GM23338 (cell line): ENCODE data around the gene TMEM25. TPM values are rescaled to one million over a fixed set of nuclear protein-coding genes. Genes with fewer than 3 reads are reported as not detected.

ENCODE experiments used
- ATAC-seq: fragments of 200-7000 bp; cut with Tn5 transposase; 3 replicates; pipeline ENCODE4 v1.9.1; 2020
- DNase-seq: peaks from one replicate; pipeline ENCODE4 v3.0.0-alpha.2; 2015; ENCODE audit warnings: low spot score
- H2AFZ ChIP-seq: fragments of 200-600 bp; sonication (generic); 2 replicates; pipeline ENCODE4 v1.8.0; 2016; ENCODE audit warnings: antibody characterized with exemption, mild to moderate bottlenecking, moderate library complexity
- H3F3A ChIP-seq: fragments of 200-600 bp; sonication (generic); replicated peaks from 2 replicates; pipeline ENCODE4 v1.8.0; 2017; ENCODE audit warnings: antibody characterized with exemption, mixed run types, low read depth
- H3K27ac ChIP-seq: fragments of 200-600 bp; sonication (generic); 2 replicates; pipeline ENCODE4 v1.6.1; 2016; ENCODE audit warnings: low read depth
- H3K27me3 ChIP-seq: fragments of 200-600 bp; sonication (generic); 2 replicates; pipeline ENCODE4 v1.8.0; 2016; ENCODE audit warnings: mild to moderate bottlenecking, mixed run types, moderate library complexity; ENCODE audit not compliant: insufficient read depth
- H3K36me3 ChIP-seq: fragments of 200-600 bp; sonication (generic); 2 replicates; pipeline ENCODE4 v1.8.0; 2016; ENCODE audit warnings: mild to moderate bottlenecking; ENCODE audit not compliant: insufficient read depth
- H3K4me1 ChIP-seq: fragments of 200-600 bp; sonication (generic); 2 replicates; pipeline ENCODE4 v1.8.0; 2016; ENCODE audit warnings: mild to moderate bottlenecking, moderate library complexity; ENCODE audit not compliant: insufficient read depth
- H3K4me2 ChIP-seq: fragments of 200-600 bp; sonication (generic); 2 replicates; pipeline ENCODE4 v1.7.1; 2017; ENCODE audit warnings: mixed run types
- H3K4me3 ChIP-seq: fragments of 200-600 bp; sonication (generic); 2 replicates; pipeline ENCODE4 v1.6.1; 2016; ENCODE audit warnings: mixed run types
- H3K79me2 ChIP-seq: fragments of 200-600 bp; sonication (generic); replicated peaks from 2 replicates; pipeline ENCODE4 v1.8.0; 2017; ENCODE audit warnings: mild to moderate bottlenecking; ENCODE audit not compliant: insufficient read depth
- H3K9me2 ChIP-seq: fragments of 200-600 bp; sonication (generic); 2 replicates; pipeline ENCODE4 v1.8.0; 2017; ENCODE audit not compliant: insufficient read depth
- H4K20me1 ChIP-seq: fragments of 200-600 bp; sonication (generic); replicated peaks from 2 replicates; pipeline ENCODE4 v1.8.0; 2017; ENCODE audit warnings: mild to moderate bottlenecking; ENCODE audit not compliant: insufficient read depth
- H3K27ac Mint-ChIP-seq: 2 replicates; pipeline ENCODE4 v1.8.0; 2020; ENCODE audit warnings: inconsistent platforms, mild to moderate bottlenecking, moderate library complexity, mixed read lengths
- H3K27me3 Mint-ChIP-seq: 3 replicates; pipeline ENCODE4 v1.8.0; 2022; ENCODE audit warnings: low read depth, mild to moderate bottlenecking, moderate library complexity, mixed read lengths, inconsistent platforms; ENCODE audit not compliant: insufficient read depth, poor library complexity
- H3K36me3 Mint-ChIP-seq: 3 replicates; pipeline ENCODE4 v1.8.0; 2021; ENCODE audit warnings: low read depth, mild to moderate bottlenecking, inconsistent platforms, moderate library complexity, mixed read lengths
- H3K4me1 Mint-ChIP-seq: 3 replicates; pipeline ENCODE4 v1.8.0; 2020; ENCODE audit warnings: mild to moderate bottlenecking, inconsistent platforms, mixed read lengths
- H3K4me3 Mint-ChIP-seq: 3 replicates; pipeline ENCODE4 v1.8.0; 2021; ENCODE audit warnings: moderate library complexity, mild to moderate bottlenecking, inconsistent platforms, mixed read lengths
- H3K9me3 Mint-ChIP-seq: 3 replicates; pipeline ENCODE4 v1.8.0; 2020; ENCODE audit warnings: moderate library complexity, mild to moderate bottlenecking, inconsistent platforms, mixed read lengths
- CREB1 ChIP-seq: fragments of 250-450 bp; sonication (Bioruptor Pico); IDR thresholded peaks from 2 replicates; pipeline ENCODE4 v1.5.0; 2020; ENCODE audit warnings: low read depth, mild to moderate bottlenecking, moderate library complexity
- CTCF ChIP-seq, 2 experiments: fragments of 200-600 bp in 1 of 2; sonication (generic) in 1 of 2; conservative IDR thresholded peaks; 2 replicates each; pipeline versions ENCODE4 v1.5.1 to v1.6.1; 2016 to 2017; ENCODE audit warnings: antibody characterized with exemption in 2 of 2, low read depth in 2 of 2, mild to moderate bottlenecking in 2 of 2, moderate library complexity in 1 of 2
- ETS1 ChIP-seq: IDR thresholded peaks from 2 replicates; pipeline ENCODE4 v1.6.1; 2016; ENCODE audit warnings: antibody characterized with exemption
- EZH2 ChIP-seq: fragments of 200-600 bp; sonication (generic); IDR thresholded peaks from one replicate; pipeline ENCODE4 v1.8.0; 2017; ENCODE audit warnings: antibody characterized with exemption, mild to moderate bottlenecking, low read depth; ENCODE audit not compliant: unreplicated experiment
- EZH2phosphoT487 ChIP-seq: fragments of 200-600 bp; sonication (generic); IDR thresholded peaks from one replicate; pipeline ENCODE4 v1.8.1; 2018; ENCODE audit warnings: antibody characterized with exemption; ENCODE audit not compliant: unreplicated experiment
- JUNB ChIP-seq: IDR thresholded peaks from one replicate; pipeline ENCODE4 v1.6.1; 2016; ENCODE audit warnings: antibody characterized with exemption; ENCODE audit not compliant: unreplicated experiment
- NANOG ChIP-seq: IDR thresholded peaks from 2 replicates; pipeline ENCODE4 v1.6.1; 2016; ENCODE audit warnings: antibody characterized with exemption, borderline replicate concordance
- POLR2AphosphoS5 ChIP-seq: IDR thresholded peaks from 2 replicates; pipeline ENCODE4 v1.6.1; 2016; ENCODE audit warnings: antibody characterized with exemption, low read depth
- REST ChIP-seq: IDR thresholded peaks from one replicate; pipeline ENCODE4 v1.6.1; 2018; ENCODE audit warnings: antibody characterized with exemption; ENCODE audit not compliant: unreplicated experiment
- STAT1 ChIP-seq: IDR thresholded peaks from one replicate; pipeline ENCODE4 v1.6.1; 2016; ENCODE audit warnings: antibody characterized with exemption; ENCODE audit not compliant: unreplicated experiment
- ZNF114 ChIP-seq: fragments of 250-450 bp; sonication (Bioruptor Pico); IDR thresholded peaks from 2 replicates; pipeline ENCODE4 v1.5.0; 2020; ENCODE audit warnings: mild to moderate bottlenecking, moderate library complexity
- ZNF331 ChIP-seq: fragments of 250-450 bp; sonication (Bioruptor Pico); IDR thresholded peaks from 2 replicates; pipeline ENCODE4 v1.5.0; 2020; ENCODE audit warnings: low read depth, mild to moderate bottlenecking, moderate library complexity
- ZNF462 ChIP-seq: fragments of 250-450 bp; sonication (Bioruptor Pico); IDR thresholded peaks from 2 replicates; pipeline ENCODE4 v1.5.0; 2020; ENCODE audit warnings: mild to moderate bottlenecking, moderate library complexity
- polyA plus RNA-seq: library from polyadenylated mRNA; unstranded; fragments of >200 nt; fragmentation: Nextera tagmentation; extraction: Ambion mirVana; gene quantifications from 2 replicates; pipeline ENCODE4 v1.2.1, GENCODE V29; 2016
- total RNA-seq: library from RNA; depleted of rRNA; stranded (reverse); fragments of >200 nt; shearing (Covaris generic); gene quantifications from 2 replicates; pipeline ENCODE4 v1.2.3, GENCODE V29; 2014

TMEM25 gene
- total and polyA plus RNA-seq, 2 experiments from 2014 or later = 11.7 to 17.7 TPM

GRCh38 chr11:118524356-118524755 is 6.6 kb upstream of the TMEM25 start:
- TF ChIP-seq ZNF331 = no peak
- no peak for TF ChIP-seq ETS1
- TF ChIP-seq CTCF (conservative IDR thresholded peaks at IDR 0.05; ENCODE audit: low read depth in 2 of 2) = no peak
- no peak for TF ChIP-seq NANOG
- no peak for TF ChIP-seq POLR2AphosphoS5
- TF ChIP-seq EZH2 = no peak
- no peak for TF ChIP-seq EZH2phosphoT487
- TF ChIP-seq ZNF114 (CRISPR knock-in tag) = no peak
- TF ChIP-seq JUNB = no peak
- no peak for TF ChIP-seq ZNF462 (CRISPR knock-in tag)
- TF ChIP-seq CREB1 (CRISPR knock-in tag) = no peak
- TF ChIP-seq STAT1 = no peak
- no peak for TF ChIP-seq REST
- Histone ChIP-seq H4K20me1 (peaks cover 12% of the 10 kb centered on the region), H3K4me3 (no peak overlapping the region), H3K9me2 (no peaks in the 10 kb centered on the region; the same call in 1 of the 2 replicates), H3K79me2 (no peaks in the 10 kb centered on the region), H3K4me2 (no peak overlapping the region), H3F3A (peaks cover 34% of the 10 kb centered on the region), H3K27me3 (no peaks in the 10 kb centered on the region), H3K27ac (0 out of 2 replicates have a peak overlapping the region, but pooled peaks have one; percentile 63), H3K36me3 (peaks cover 34% of the 10 kb centered on the region), H2AFZ (no peak overlapping the region), H3K4me1 (peaks cover 4% of the 10 kb centered on the region; the same call in 1 of the 2 replicates)
- Mint-ChIP-seq H3K4me1 (peaks cover 15% of the 10 kb centered on the region), H3K36me3 (peaks cover 54% of the 10 kb centered on the region), H3K9me3 (no peaks in the 10 kb centered on the region; the same call in 2 of the 3 replicates), H3K27ac (no peak overlapping the region), H3K27me3 (peaks cover 13% of the 10 kb centered on the region), H3K4me3 (no peak overlapping the region)
- ATAC-seq = no peak
- DNase-seq = no peak
